K562 (cell line): ENCODE results near the gene NRXN2. TPM values are rescaled to one million over a fixed set of nuclear protein-coding genes. Genes with fewer than 3 reads are reported as not detected.

ENCODE experiments used
- ATF1 ChIP-seq, 2 experiments: fragments of 450-650 bp in 1 of 2; IDR thresholded peaks; 2 replicates each; pipeline ENCODE4 v1.6.1; 2016; ENCODE audit warnings: missing compliant biosample characterization in 1 of 2, missing genetic modification characterization in 1 of 2
- ATF7 ChIP-seq: fragments of 450-650 bp; IDR thresholded peaks from 2 replicates; pipeline ENCODE4 v1.7.1; 2014; ENCODE audit warnings: mild to moderate bottlenecking, moderate library complexity
- BMI1 ChIP-seq: fragments of 150-350 bp; IDR thresholded peaks from 2 replicates; pipeline ENCODE4 v1.6.1; 2014; ENCODE audit warnings: low read length
- HNRNPLL ChIP-seq: fragments of 200-400 bp; formaldehyde crosslinking; IDR thresholded peaks from 2 replicates; pipeline ENCODE4 v1.6.1; 2017; ENCODE audit warnings: low read length, low read depth, mild to moderate bottlenecking; ENCODE audit not compliant: poor library complexity, severe bottlenecking
- KDM1A ChIP-seq, 2 experiments: fragments of 450-650 bp; IDR thresholded peaks; 2 replicates each; pipeline ENCODE4 v1.6.1; 2016; ENCODE audit warnings: mild to moderate bottlenecking in 2 of 2
- NELFE ChIP-seq: IDR thresholded peaks from 2 replicates; pipeline ENCODE4 v1.6.1; 2011; ENCODE audit warnings: mild to moderate bottlenecking; ENCODE audit not compliant: insufficient read depth, insufficient read length
- OTX1 ChIP-seq: fragments of 450-650 bp; formaldehyde crosslinking; IDR thresholded peaks from 2 replicates; pipeline ENCODE4 v1.4.0; 2022; ENCODE audit warnings: mild to moderate bottlenecking
- RREB1 ChIP-seq: fragments of 250-450 bp; sonication (Bioruptor Pico); IDR thresholded peaks from 2 replicates; pipeline ENCODE4 v1.4.0; 2020
- SIRT6 ChIP-seq: IDR thresholded peaks from one replicate; pipeline ENCODE4 v1.6.1; 2012; ENCODE audit warnings: low read depth, mild to moderate bottlenecking, control low read depth, inconsistent platforms, low read length, moderate library complexity
- ZEB2 ChIP-seq: fragments of 450-650 bp; IDR thresholded peaks from 2 replicates; pipeline ENCODE4 v1.6.1; 2016
- ZNF175 ChIP-seq: fragments of 200-800 bp; sonication (Bioruptor generic); IDR thresholded peaks from 2 replicates; pipeline ENCODE4 v1.6.1; 2016; ENCODE audit warnings: low read depth, mild to moderate bottlenecking, missing genetic modification characterization, missing compliant biosample characterization
- ZNF436 ChIP-seq: fragments of 250-450, 450-650 bp; sonication (Bioruptor Pico); formaldehyde crosslinking; IDR thresholded peaks from 2 replicates; pipeline ENCODE4 v1.7.0; 2020; ENCODE audit warnings: mild to moderate bottlenecking
- ZNF592 ChIP-seq: fragments of 450-650 bp; IDR thresholded peaks from 2 replicates; pipeline ENCODE4 v1.6.1; 2017; ENCODE audit warnings: antibody characterized with exemption, mild to moderate bottlenecking
- ZNF695 ChIP-seq: fragments of 450-650 bp; formaldehyde crosslinking; IDR thresholded peaks from 2 replicates; pipeline ENCODE4 v1.4.0; 2020; ENCODE audit warnings: mild to moderate bottlenecking, moderate library complexity
- polyA plus RNA-seq, 8 experiments: library from polyadenylated mRNA; depleted of rRNA in 4 of 8; stranded (reverse) in 5 of 8; unstranded in 3 of 8; fragments of >200 nt; fragmentation: Nextera tagmentation in 2 of 8; fragmentation: Illumina TruSeq in 1 of 8; extraction: Ambion mirVana in 2 of 8; extraction: Trizol in 1 of 8; gene quantifications; 2 replicates each; pipeline versions ENCODE4 v1.2.1 to v1.2.3, GENCODE V29; 2011 to 2014; ENCODE audit warnings: inconsistent platforms in 1 of 8, missing spikeins in 1 of 8
- total RNA-seq, 7 experiments: library from RNA; depleted of rRNA in 6 of 7; stranded (reverse); fragments of >200 nt in 6 of 7; fragmentation: Illumina TruSeq in 2 of 7; extraction: Trizol in 2 of 7; gene quantifications; 2 replicates each; pipeline versions ENCODE4 v1.2.1 to v1.2.3, GENCODE V29; 2011 to 2021; ENCODE audit warnings: low replicate concordance in 1 of 7

NRXN2 gene
- total and polyA plus RNA-seq, 9 of the 15 experiments (the other 6 are each of a cell fraction or from before 2014, with no cell fraction given), result 0.07 to 0.47 (median 0.15) TPM; not detected in 4

- TF ChIP-seq ZNF592 (peak; percentile 87), ZNF436 (no peak), ZNF175 (CRISPR knock-in tag) (no peak), RREB1 (no peak), ZNF695 (no peak), OTX1 (CRISPR knock-in tag) (no peak), ATF1 (CRISPR knock-in tag; IDR thresholded peaks at IDR 0.05) (no peak), ATF1 (tag; IDR thresholded peaks at IDR 0.05) (0 out of 2 replicates have a peak, but pooled peaks have one; percentile 14), HNRNPLL (no peak), KDM1A (IDR thresholded peaks at IDR 0.05) (0 out of 4 replicates have a peak, but pooled peaks of 1 of the 2 experiments have one; percentile 12), ATF7 (0 out of 2 replicates have a peak, but pooled peaks have one; percentile 13), NELFE (no peak), BMI1 (no peak), ZEB2 (no peak), SIRT6 (no peak)
Measured at GRCh38 chr11:64754124-64754918, 31.3 kb upstream of the NRXN2 start (continued).
